AG04449 (cell line): ENCODE measurements around the gene MYO18B.
"Not testable (repeated sequence)": the region's sequence is repeated elsewhere in the genome, so short reads cannot be mapped to it uniquely, and the experiment has no call there.

Experiments used
- CTCF ChIA-PET: fragments of 350-600 bp; formaldehyde crosslinking; extraction: SDS; loops from one replicate; lab custom pipeline; 2021; ENCODE audit warnings: antibody characterized with exemption; lab: Yijun Ruan, JAX
- POLR2A ChIA-PET: fragments of 400-600, 350-600 bp; formaldehyde crosslinking; extraction: SDS; loops from one replicate; lab custom pipeline; 2020; ENCODE audit warnings: antibody characterized with exemption, inconsistent platforms; lab: Yijun Ruan, JAX
- DNase-seq: peaks from one replicate; pipeline ENCODE4 v3.0.0-alpha.2; 2010; ENCODE audit warnings: low read depth, low spot score
- H3K4me3 ChIP-seq: 2 replicates; pipeline ENCODE4 v1.5.1; 2011; ENCODE audit warnings: low read depth, mild to moderate bottlenecking, control low read depth, low read length
- CTCF ChIP-seq: IDR thresholded peaks from one replicate; pipeline ENCODE4 v1.5.1; 2011; ENCODE audit warnings: mild to moderate bottlenecking, moderate library complexity, low read length, control low read depth, inconsistent platforms; ENCODE audit not compliant: insufficient read depth; ENCODE audit errors: missing control alignments

MYO18B gene

GRCh38 chr22:25702040-25702439 lies 39.9 kb upstream of the MYO18B start:
- ChIA-PET POLR2A (no interaction called here), CTCF (interaction anchor here (0.7 to 3.8 kb wide), 9 partner anchors 9 to 499 kb away, joined by 3 to 32 read pairs (median 4); no protein-coding TSS in a partner anchor)
- DNase-seq, result no peak
- TF ChIP-seq CTCF, result peak; percentile 10
- H3K4me3 ChIP-seq, result no peak overlapping the region

GRCh38 chr22:25702571-25703167 lies 39.3 kb upstream of the MYO18B start:
- TF ChIP-seq CTCF, result no peak
- no peak overlapping the region for H3K4me3 ChIP-seq
- DNase-seq, result no peak
- POLR2A ChIA-PET, result no interaction called here
- CTCF ChIA-PET, result interaction anchor here (0.7 to 3.8 kb wide), 7 partner anchors 10 to 500 kb away, joined by 3 to 32 read pairs (median 12); no protein-coding TSS in a partner anchor

GRCh38 chr22:25704701-25705100 lies 37.3 kb upstream of the MYO18B start:
- TF ChIP-seq CTCF, result no peak
- H3K4me3 ChIP-seq, result no peak overlapping the region
- ChIA-PET POLR2A (no interaction called here), CTCF (interaction anchor here (1.2 kb wide), 1 partner anchor 243 kb away, joined by 6 read pairs; no protein-coding TSS in a partner anchor)
- no peak for DNase-seq

GRCh38 chr22:25706197-25706596 lies 35.8 kb upstream of the MYO18B start:
- CTCF ChIA-PET, result interaction anchor here (1.4 kb wide), 1 partner anchor 244 kb away, joined by 4 read pairs; no protein-coding TSS in a partner anchor
- no peak for DNase-seq
- POLR2A ChIA-PET, result no interaction called here
- no peak for TF ChIP-seq CTCF
- no peak overlapping the region for H3K4me3 ChIP-seq

GRCh38 chr22:25708430-25708829 lies 33.6 kb upstream of the MYO18B start:
- H3K4me3 ChIP-seq, CTCF ChIA-PET, DNase-seq: not testable (repeated sequence)
- POLR2A ChIA-PET, result interaction anchor here (0.7 kb wide), 1 partner anchor 249 kb away, joined by 3 read pairs; no protein-coding TSS in a partner anchor

GRCh38 chr22:25709758-25710157 lies 32.2 kb upstream of the MYO18B start:
- no peak for TF ChIP-seq CTCF
- ChIA-PET CTCF (interaction anchor here (1.0 to 1.3 kb wide), 2 partner anchors 9 to 63 kb away, joined by 3 to 4 read pairs; no protein-coding TSS in a partner anchor), POLR2A (no interaction called here)
- no peak overlapping the region for H3K4me3 ChIP-seq
- DNase-seq, result no peak
